Measurements from ENCODE around the gene GLRA3. TPM values are rescaled to one million over a fixed set of nuclear protein-coding genes. Genes with fewer than 3 reads are reported as not detected.

Gene GLRA3
- total RNA-seq, 4 donors from 2014 or later: not detected

DNA sequence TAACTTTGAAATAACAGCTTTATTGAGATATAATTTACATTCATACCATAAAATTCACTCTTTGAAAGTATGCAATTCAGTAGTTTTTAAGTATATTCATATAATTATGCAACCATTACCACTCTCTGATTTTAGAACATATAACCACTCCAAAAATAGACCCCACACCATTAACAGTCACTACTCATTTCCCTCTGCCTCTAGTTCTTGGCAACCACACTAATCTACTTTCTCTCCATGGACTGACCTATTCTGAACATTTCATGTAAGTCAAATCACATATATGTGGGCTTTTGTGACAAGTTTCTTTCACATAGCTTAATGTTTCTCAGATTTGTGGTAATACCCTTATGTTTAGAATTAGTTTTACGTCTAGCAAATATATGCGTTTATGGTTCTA is 19.5 kb upstream of the GLRA3 start:
- Histone ChIP-seq H3K4me1 (no peaks in the 10 kb centered on the region), H3K4me3 (no peak overlapping the region), H3K9me3 (no peaks in the 10 kb centered on the region), H3K27ac (no peak overlapping the region), H3K36me3 (no peaks in the 10 kb centered on the region), H3K27me3 (no peaks in the 10 kb centered on the region)
- no peak for ATAC-seq
- in situ Hi-C loops (cut with MboI; ENCODE audit: low sequenced_read_pairs in 4 of 4) (no loop called here), intact Hi-C loops (cut with DNase I; ENCODE audit: low total_unique reads) (no loop called here)
- TF ChIP-seq, protein P1, sequence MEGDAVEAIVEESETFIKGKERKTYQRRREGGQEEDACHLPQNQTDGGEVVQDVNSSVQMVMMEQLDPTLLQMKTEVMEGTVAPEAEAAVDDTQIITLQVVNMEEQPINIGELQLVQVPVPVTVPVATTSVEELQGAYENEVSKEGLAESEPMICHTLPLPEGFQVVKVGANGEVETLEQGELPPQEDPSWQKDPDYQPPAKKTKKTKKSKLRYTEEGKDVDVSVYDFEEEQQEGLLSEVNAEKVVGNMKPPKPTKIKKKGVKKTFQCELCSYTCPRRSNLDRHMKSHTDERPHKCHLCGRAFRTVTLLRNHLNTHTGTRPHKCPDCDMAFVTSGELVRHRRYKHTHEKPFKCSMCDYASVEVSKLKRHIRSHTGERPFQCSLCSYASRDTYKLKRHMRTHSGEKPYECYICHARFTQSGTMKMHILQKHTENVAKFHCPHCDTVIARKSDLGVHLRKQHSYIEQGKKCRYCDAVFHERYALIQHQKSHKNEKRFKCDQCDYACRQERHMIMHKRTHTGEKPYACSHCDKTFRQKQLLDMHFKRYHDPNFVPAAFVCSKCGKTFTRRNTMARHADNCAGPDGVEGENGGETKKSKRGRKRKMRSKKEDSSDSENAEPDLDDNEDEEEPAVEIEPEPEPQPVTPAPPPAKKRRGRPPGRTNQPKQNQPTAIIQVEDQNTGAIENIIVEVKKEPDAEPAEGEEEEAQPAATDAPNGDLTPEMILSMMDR (IDR thresholded peaks at IDR 0.05 in 4 of 5, conservative IDR thresholded peaks at IDR 0.05 in 1 of 5): no peak
- TF ChIP-seq POLR2A (IDR thresholded peaks at IDR 0.05): no peak
- DNase-seq: no peak

DNA sequence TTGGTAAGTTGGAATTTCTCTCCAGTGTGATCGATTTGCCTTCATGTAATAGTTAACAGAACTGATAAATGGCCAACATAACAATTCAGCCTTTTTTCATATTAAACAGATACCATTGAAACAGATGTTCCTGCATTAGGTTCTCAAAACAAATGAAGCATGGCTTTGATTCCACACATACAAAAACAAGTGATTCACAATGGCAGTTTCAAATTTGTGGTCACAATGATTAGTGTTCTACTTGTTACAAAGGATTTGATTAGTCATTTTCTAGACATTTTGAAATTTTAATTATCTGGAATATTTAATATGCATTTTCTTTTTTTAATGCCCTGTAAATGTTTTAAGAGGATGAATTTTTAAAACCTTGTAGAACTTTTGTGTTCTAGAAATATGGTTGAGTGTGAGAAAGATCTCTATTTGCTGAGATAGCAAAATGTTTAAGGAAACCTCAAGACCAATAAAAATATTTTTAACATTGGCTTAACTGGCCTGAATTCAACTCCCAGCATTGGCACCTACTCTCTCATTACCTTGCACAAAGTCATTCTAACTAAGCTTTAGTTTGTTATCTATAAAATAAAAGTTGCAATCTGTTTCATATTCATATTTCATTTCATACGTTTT is 18.9 kb upstream of the GLRA3 start:
- Histone ChIP-seq H3K4me1 (no peaks in the 10 kb centered on the region), H3K9me3 (no peaks in the 10 kb centered on the region), H3K27me3 (no peaks in the 10 kb centered on the region), H3K27ac (no peak overlapping the region), H3K36me3 (no peaks in the 10 kb centered on the region), H3K4me3 (no peak overlapping the region)
- DNase-seq (no peak), ATAC-seq (no peak)
- no peak for TF ChIP-seq POLR2A (IDR thresholded peaks at IDR 0.05)
- TF ChIP-seq, protein P1 (IDR thresholded peaks at IDR 0.05 in 4 of 5, conservative IDR thresholded peaks at IDR 0.05 in 1 of 5): no peak
- in situ Hi-C loops (cut with MboI; ENCODE audit: low sequenced_read_pairs in 4 of 4) (no loop called here), intact Hi-C loops (cut with DNase I; ENCODE audit: low total_unique reads) (no loop called here)

DNA sequence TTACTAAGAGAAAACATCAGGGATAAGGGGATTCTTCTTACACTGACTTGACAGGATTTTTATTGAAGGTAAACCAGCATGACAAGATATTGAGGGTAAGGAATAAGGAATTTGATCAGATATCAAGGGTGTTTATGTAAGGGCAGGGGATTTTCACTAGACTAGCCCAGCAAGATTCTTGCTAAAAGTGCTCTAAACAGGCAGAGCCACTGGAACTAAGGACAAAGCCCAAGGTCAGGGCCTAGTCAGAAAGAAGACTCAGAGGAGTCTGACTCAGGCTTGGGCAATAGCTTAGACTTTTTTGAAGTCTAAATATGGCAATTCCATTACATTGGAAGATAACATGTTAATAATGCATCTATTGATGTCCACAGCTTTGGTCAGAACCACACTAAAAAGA is 6.5 kb upstream of the GLRA3 start:
- ATAC-seq (no peak), DNase-seq (no peak)
- H3K9me3 ChIP-seq: no peaks in the 10 kb centered on the region
- no peaks in the 10 kb centered on the region for H3K27me3 ChIP-seq
- no peak overlapping the region for H3K4me3 ChIP-seq
- no peaks in the 10 kb centered on the region for H3K36me3 ChIP-seq
- no peak for TF ChIP-seq POLR2A (IDR thresholded peaks at IDR 0.05)
- TF ChIP-seq, protein P1 (IDR thresholded peaks at IDR 0.05 in 4 of 5, conservative IDR thresholded peaks at IDR 0.05 in 1 of 5): no peak
- in situ Hi-C loops (cut with MboI; ENCODE audit: low sequenced_read_pairs in 4 of 4) (no loop called here), intact Hi-C loops (cut with DNase I; ENCODE audit: low total_unique reads) (no loop called here)
- H3K27ac ChIP-seq: no peak overlapping the region
- H3K4me1 ChIP-seq: no peaks in the 10 kb centered on the region

DNA sequence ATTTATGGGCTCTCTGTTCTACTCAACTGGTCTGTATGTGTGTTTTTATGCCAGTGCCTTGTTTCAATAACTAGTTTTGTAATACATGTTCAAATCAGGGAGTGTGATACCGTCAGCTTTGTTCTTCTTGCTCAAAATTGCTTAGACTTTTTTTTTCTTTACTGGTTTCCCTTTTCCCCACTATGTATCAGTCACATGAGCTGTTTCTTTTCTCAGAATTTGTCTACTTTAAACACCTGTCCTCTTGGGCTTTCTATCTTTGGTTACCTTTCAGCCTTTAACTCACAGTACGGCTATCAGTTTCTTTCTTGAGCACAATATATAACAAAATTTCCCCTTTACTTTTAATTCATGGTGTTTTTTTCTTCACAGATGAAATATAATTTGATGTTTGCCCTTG is 5.4 kb upstream of the GLRA3 start:
- ATAC-seq (no peak), DNase-seq (no peak)
- Histone ChIP-seq H3K9me3 (no peaks in the 10 kb centered on the region), H3K27ac (no peak overlapping the region), H3K27me3 (peaks cover 0 to 4% (median 0%) of the 10 kb centered on the region in 3 donors), H3K36me3 (no peaks in the 10 kb centered on the region), H3K4me1 (no peaks in the 10 kb centered on the region), H3K4me3 (no peak overlapping the region)
- TF ChIP-seq, protein P1 (IDR thresholded peaks at IDR 0.05 in 4 of 5, conservative IDR thresholded peaks at IDR 0.05 in 1 of 5): no peak
- no peak for TF ChIP-seq POLR2A (IDR thresholded peaks at IDR 0.05)
- in situ Hi-C loops (cut with MboI; ENCODE audit: low sequenced_read_pairs in 4 of 4): no loop called here
- intact Hi-C loops (cut with DNase I; ENCODE audit: low total_unique reads): no loop called here

DNA sequence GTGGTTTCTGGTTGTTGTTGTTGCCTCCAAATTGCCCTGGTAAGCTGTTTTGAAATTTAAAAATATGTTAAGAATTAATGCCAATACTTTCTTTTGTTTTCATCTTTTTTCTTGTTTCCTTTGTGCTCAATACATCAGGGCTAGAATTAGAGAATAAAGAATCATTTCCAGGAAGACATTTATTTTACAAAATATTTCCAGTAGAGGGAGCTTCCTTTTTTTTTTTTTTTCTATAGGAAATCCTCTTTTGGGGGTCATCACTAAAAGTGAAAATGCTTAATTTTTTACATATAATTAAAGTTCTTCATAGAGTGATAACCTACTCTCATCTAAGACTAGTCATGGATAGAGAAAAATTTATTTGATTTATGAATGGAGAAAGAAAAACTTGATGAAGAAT is 2.4 kb downstream of the GLRA3 start:
- ATAC-seq (no peak), DNase-seq (no peak)
- intact Hi-C loops (cut with DNase I; ENCODE audit: low total_unique reads) (no loop called here), in situ Hi-C loops (cut with MboI; ENCODE audit: low sequenced_read_pairs in 4 of 4) (no loop called here)
- no peak for TF ChIP-seq POLR2A (IDR thresholded peaks at IDR 0.05)
- no peaks in the 10 kb centered on the region for H3K36me3 ChIP-seq
- H3K27ac ChIP-seq: no peak overlapping the region
- no peaks in the 10 kb centered on the region for H3K4me1 ChIP-seq
- H3K9me3 ChIP-seq: no peaks in the 10 kb centered on the region
- H3K27me3 ChIP-seq: peaks cover 0 to 5% (median 0%) of the 10 kb centered on the region in 3 donors
- H3K4me3 ChIP-seq: no peak overlapping the region
